HepG2 (cell line): Measurements from ENCODE around the gene TMEM231. TPM values are rescaled to one million over a fixed set of nuclear protein-coding genes. Genes with fewer than 3 reads are reported as not detected.
A peak's percentile ranks its signal among the peaks of the same experiment; 100 is the strongest.

Experiments used
- ATAC-seq: fragments of 200-7000 bp; cut with Tn5 transposase; 3 replicates; pipeline ENCODE4 v1.9.1; 2020; ENCODE audit warnings: mild to moderate bottlenecking, moderate library complexity
- BruUV-seq: library from RNA; stranded (reverse); fragments of 400-500 nt; replicated peaks from 2 replicates; lab custom pipeline; 2021; lab: Mats Ljungman, UMichigan
- CTCF ChIA-PET: fragments of 300-600 bp; formaldehyde crosslinking; extraction: SDS; loops from one replicate; lab custom pipeline; 2021; ENCODE audit warnings: low total read pairs, inconsistent platforms, low intra/inter-chr PET ratio; lab: Yijun Ruan, JAX
- POLR2A ChIA-PET: fragments of 350-600 bp; sonication (Branson Sonifier 250); formaldehyde crosslinking; loops from one replicate; lab custom pipeline; 2020; ENCODE audit warnings: antibody characterized with exemption, inconsistent platforms; lab: Yijun Ruan, JAX
- DNase-seq: peaks from one replicate; pipeline ENCODE4 v3.0.0-alpha.2; 2015; ENCODE audit warnings: low spot score
- FAIRE-seq: peaks from 3 replicates; lab custom pipeline; 2011; peaks lifted over from hg19 to GRCh38; lab: Jason Lieb, UNC
- H2AFZ ChIP-seq: one replicate; pipeline ENCODE4 v1.6.1; 2011; ENCODE audit warnings: low read length, inconsistent platforms
- H3K27ac ChIP-seq: fragments of 300-600 bp; 3 replicates; pipeline ENCODE4 v1.8.0; 2011; ENCODE audit warnings: mixed run types, mild to moderate bottlenecking, mixed read lengths, low read length, inconsistent platforms; ENCODE audit not compliant: insufficient read depth; ENCODE audit errors: extremely low read length
- H3K27me3 ChIP-seq, 2 experiments: fragments of 200-600 bp in 1 of 2; 2 replicates in 1 of 2; 3 replicates in 1 of 2; pipeline versions ENCODE4 v1.6.0 to v1.8.0; 2011; ENCODE audit warnings: low read length in 2 of 2, mild to moderate bottlenecking in 2 of 2, moderate library complexity in 2 of 2, inconsistent platforms in 1 of 2; ENCODE audit not compliant: insufficient read depth in 2 of 2, control insufficient read depth in 1 of 2
- H3K36me3 ChIP-seq, 2 experiments: fragments of 200-600 bp in 1 of 2; replicated peaks in 1 of 2; 2 replicates in 1 of 2; 3 replicates in 1 of 2; pipeline versions ENCODE4 v1.5.1 to v1.8.0; 2011; ENCODE audit warnings: low read length in 2 of 2, inconsistent platforms in 1 of 2; ENCODE audit not compliant: insufficient read depth in 2 of 2, control insufficient read depth in 1 of 2
- H3K4me1 ChIP-seq: 2 replicates; pipeline ENCODE4 v1.5.1; 2012; ENCODE audit warnings: low read length, inconsistent platforms; ENCODE audit not compliant: insufficient read depth
- H3K4me2 ChIP-seq: 2 replicates; pipeline ENCODE4 v1.6.0; 2011; ENCODE audit warnings: low read depth, low read length, inconsistent platforms
- H3K4me3 ChIP-seq, 3 experiments: fragments of 200-600 bp in 1 of 3; sonication (generic), shearing (Covaris generic) in 1 of 3; replicated peaks in 1 of 3; 2 replicates each; pipeline ENCODE4 v1.5.1; 2011 to 2016; ENCODE audit warnings: low read length in 3 of 3, inconsistent platforms in 2 of 3, low read depth in 2 of 3, mild to moderate bottlenecking in 2 of 3, control low read depth in 1 of 3, mixed read lengths in 1 of 3; ENCODE audit not compliant: insufficient read depth in 1 of 3
- H3K79me2 ChIP-seq: one replicate; pipeline ENCODE4 v1.6.1; 2011; ENCODE audit warnings: low read length, inconsistent platforms; ENCODE audit not compliant: insufficient read depth
- H3K9ac ChIP-seq: 2 replicates; pipeline ENCODE4 v1.6.0; 2011; ENCODE audit warnings: mild to moderate bottlenecking, low read depth, low read length, inconsistent platforms; ENCODE audit not compliant: insufficient read depth
- H3K9me3 ChIP-seq: 2 replicates; pipeline ENCODE4 v1.5.1; 2012; ENCODE audit warnings: mild to moderate bottlenecking, low read length
- H4K20me1 ChIP-seq: 2 replicates; pipeline ENCODE4 v1.6.0; 2011; ENCODE audit warnings: inconsistent platforms, mild to moderate bottlenecking, low read length, moderate library complexity; ENCODE audit not compliant: insufficient read depth
- FLYWCH1 ChIP-seq: sonication (generic); formaldehyde crosslinking; IDR thresholded peaks from 2 replicates; pipeline ENCODE4 v1.8.1; 2023; ENCODE audit warnings: mild to moderate bottlenecking, missing genetic modification reagents
- FOXO4 ChIP-seq: sonication (generic); formaldehyde crosslinking; conservative IDR thresholded peaks from 2 replicates; pipeline ENCODE4 v1.8.1; 2023; ENCODE audit warnings: missing genetic modification reagents
- IKZF4 ChIP-seq: sonication (generic); formaldehyde crosslinking; IDR thresholded peaks from 2 replicates; pipeline ENCODE4 v1.5.1; 2020; ENCODE audit warnings: borderline replicate concordance, mild to moderate bottlenecking, low read depth, missing genetic modification reagents; ENCODE audit errors: not compliant biosample characterization
- LCORL ChIP-seq, 2 experiments: fragments of 450-650 bp in 1 of 2; sonication (generic) in 1 of 2; formaldehyde crosslinking in 1 of 2; IDR thresholded peaks; 2 replicates each; pipeline versions ENCODE4 v1.5.0 to v1.6.1; 2017 to 2020; ENCODE audit warnings: antibody characterized with exemption in 1 of 2, missing genetic modification reagents in 1 of 2
- MTF2 ChIP-seq: sonication (generic); formaldehyde crosslinking; IDR thresholded peaks from 2 replicates; pipeline ENCODE4 v1.5.0; 2020; ENCODE audit warnings: missing genetic modification reagents, borderline replicate concordance
- NCOA1 ChIP-seq: sonication (generic); formaldehyde crosslinking; IDR thresholded peaks from 2 replicates; pipeline ENCODE4 v1.9.0; 2021; ENCODE audit warnings: missing genetic modification reagents
- TEAD3 ChIP-seq: optimal IDR thresholded peaks from 2 replicates; pipeline ENCODE3; 2016; ENCODE audit warnings: borderline replicate concordance
- TRAFD1 ChIP-seq: sonication (generic); formaldehyde crosslinking; IDR thresholded peaks from 2 replicates; pipeline ENCODE4 v1.5.1; 2020; ENCODE audit warnings: missing genetic modification reagents, mild to moderate bottlenecking, borderline replicate concordance
- ZNF232 ChIP-seq: sonication (generic); formaldehyde crosslinking; IDR thresholded peaks from 2 replicates; pipeline ENCODE4 v1.4.0; 2020; ENCODE audit warnings: missing genetic modification reagents, borderline replicate concordance
- ZNF317 ChIP-seq: sonication (generic); formaldehyde crosslinking; IDR thresholded peaks from 2 replicates; pipeline ENCODE4 v1.5.0; 2020; ENCODE audit warnings: mild to moderate bottlenecking, missing genetic modification reagents
- ZNF414 ChIP-seq: sonication (generic); formaldehyde crosslinking; IDR thresholded peaks from 2 replicates; pipeline ENCODE4 v1.5.0; 2020; ENCODE audit warnings: missing genetic modification reagents
- ZNF510 ChIP-seq: sonication (generic); formaldehyde crosslinking; IDR thresholded peaks from 2 replicates; pipeline ENCODE4 v1.4.0; 2020; ENCODE audit warnings: low read depth, mild to moderate bottlenecking, missing genetic modification reagents
- ZNF576 ChIP-seq: sonication (generic); formaldehyde crosslinking; IDR thresholded peaks from 2 replicates; pipeline ENCODE4 v1.4.0; 2020; ENCODE audit warnings: mild to moderate bottlenecking, missing genetic modification reagents
- ZNF790 ChIP-seq: sonication (generic); formaldehyde crosslinking; IDR thresholded peaks from 2 replicates; pipeline ENCODE4 v1.8.0; 2022; ENCODE audit warnings: missing genetic modification reagents, mild to moderate bottlenecking, borderline replicate concordance
- ZSCAN12 ChIP-seq: sonication (generic); formaldehyde crosslinking; IDR thresholded peaks from 2 replicates; pipeline ENCODE4 v1.9.0; 2021; ENCODE audit warnings: mild to moderate bottlenecking, missing genetic modification reagents
- WGBS: methylation state at CpG from one replicate; pipeline ENCODE4 v1.1.6; 2017; ENCODE audit warnings: low lambda C conversion rate; 5-methylcytosine and 5-hydroxymethylcytosine counted together
- in situ Hi-C: cut with HindIII; loops from 2 replicates; pipeline ENCODE4 v1.10.0; 2017; ENCODE audit warnings: low pct_unique_long_range_greater_than_20kb; ENCODE audit not compliant: extremely low pct_ligation_motif_present
- intact Hi-C: fragments of 100-400 bp; cut with micrococcal nuclease; formaldehyde crosslinking; loops from one replicate; pipeline ENCODE4 v1.10.0; 2022; ENCODE audit not compliant: unreplicated experiment
- polyA plus RNA-seq, 8 experiments: library from polyadenylated mRNA; depleted of rRNA in 3 of 8; stranded (reverse) in 7 of 8; unstranded in 1 of 8; fragments of >200 nt; fragmentation: Illumina TruSeq in 4 of 8; extraction: Trizol in 4 of 8; gene quantifications; 2 replicates each; pipeline versions ENCODE4 v1.2.1 to v1.2.3, GENCODE V29; 2011 to 2016; ENCODE audit warnings: low read depth in 4 of 8, missing spikeins in 1 of 8, mixed read lengths in 1 of 8; ENCODE audit not compliant: insufficient read depth in 1 of 8
- total RNA-seq, 5 experiments: library from RNA; depleted of rRNA; stranded (reverse); fragments of >200 nt; fragmentation: Illumina TruSeq; extraction: Trizol; gene quantifications; 2 replicates each; pipeline ENCODE4 v1.2.3, GENCODE V29; 2016; ENCODE audit warnings: low read depth in 1 of 5

TMEM231 gene
- total and polyA plus RNA-seq, 2 of the 13 experiments (the other 11 are each of a cell fraction or from before 2014, with no cell fraction given), result 3.5 to 7.4 TPM

GRCh38 chr16:75565640-75566039 lies 9.6 kb upstream of the TMEM231 start:
- peaks cover 13% of the 10 kb centered on the region for H3K79me2 ChIP-seq
- WGBS, result 1% methylated on average over 15 of the region's 15 CpGs
- DNase-seq (no peak), ATAC-seq (peak; percentile 60), FAIRE-seq (no peak)
- H3K27me3 ChIP-seq, result peaks cover 0 to 6% of the 10 kb centered on the region in 2 experiments; a peak in 2 of 5 replicates
- peaks cover 28% of the 10 kb centered on the region for H3K4me1 ChIP-seq
- H2AFZ ChIP-seq, result peak overlapping the region; percentile 85
- H3K9ac ChIP-seq, result peak overlapping the region; percentile 83; the same call in 1 of the 2 replicates
- no peaks in the 10 kb centered on the region for H3K9me3 ChIP-seq
- intact Hi-C loops (loop anchor here (1.0 to 5.0 kb wide), 3 partner anchors 9 to 82 kb away; partner anchors contain the start of genes KARS1, TERF2IP and TMEM231), in situ Hi-C loops (no loop called here)
- H3K4me3 ChIP-seq, result peak overlapping the region; percentile 87 to 96 (median 88)
- peak overlapping the region; percentile 99 for H3K4me2 ChIP-seq
- H3K27ac ChIP-seq, result no peak overlapping the region
- POLR2A ChIA-PET, result interaction anchor here (0.7 to 3.2 kb wide), 6 partner anchors 10 to 82 kb away, joined by 3 to 27 read pairs (median 10); partner anchors contain the start of genes ADAT1, CHST5, KARS1 and TERF2IP
- no peak for TF ChIP-seq ZNF232 (CRISPR knock-in tag)
- peak; percentile 8 for TF ChIP-seq TEAD3 (CRISPR knock-in tag)
- 0 out of 2 replicates have a peak, but pooled peaks have one; percentile 67 for TF ChIP-seq MTF2 (CRISPR knock-in tag)
- TF ChIP-seq FLYWCH1 (CRISPR knock-in tag), result 0 out of 2 replicates have a peak, but pooled peaks have one; percentile 7
- TF ChIP-seq TRAFD1, result no peak
- 0 out of 2 replicates have a peak, but pooled peaks have one; percentile 71 for TF ChIP-seq FOXO4 (CRISPR knock-in tag)
- peak; percentile 79; the same call in 1 of the 2 replicates for TF ChIP-seq ZNF414
- TF ChIP-seq ZNF317, result 0 out of 2 replicates have a peak, but pooled peaks have one; percentile 10
- 0 out of 2 replicates have a peak, but pooled peaks have one; percentile 4 for TF ChIP-seq ZNF510
- TF ChIP-seq NCOA1 (CRISPR knock-in tag), result 0 out of 2 replicates have a peak, but pooled peaks have one; percentile 95
- TF ChIP-seq LCORL (IDR thresholded peaks at IDR 0.05), result 0 out of 2 replicates have a peak, but pooled peaks have one; percentile 6
- TF ChIP-seq LCORL (CRISPR knock-in tag; IDR thresholded peaks at IDR 0.05), result no peak; the same call in 1 of the 2 replicates
- TF ChIP-seq ZNF576, result peak; percentile 34
- peak; percentile 3 for TF ChIP-seq IKZF4 (CRISPR knock-in tag)
- TF ChIP-seq ZSCAN12 (CRISPR knock-in tag), result peak; percentile 2; the same call in 1 of the 2 replicates
- no peak for TF ChIP-seq ZNF790
- peaks cover 9 to 29% of the 10 kb centered on the region in 2 experiments for H3K36me3 ChIP-seq
- CTCF ChIA-PET, result no interaction called here
- no TSS peak for BruUV-seq
- peaks cover 13% of the 10 kb centered on the region; the same call in 1 of the 2 replicates for H4K20me1 ChIP-seq
